ENCODE data around the gene SYNJ2.

- no peak for TF ChIP-seq CTCF (IDR thresholded peaks at IDR 0.05; ENCODE audit: borderline replicate concordance, extremely low read depth, low read length, poor library complexity, severe bottlenecking)
- no peak for TF ChIP-seq EZH2 (IDR thresholded peaks at IDR 0.05; ENCODE audit: borderline replicate concordance, low read depth, low read length, severe bottlenecking)
These were observed 64.8 kb downstream of the SYNJ2 start for GRCh38 chr6:158046201-158047126.
